Stimulated activated naive CD4-positive, alpha-beta T cell treated with Interleukin-2 at 50 U/mL for 16 hours (primary cell): Measurements from ENCODE around the gene EVPL.

Experiments
- DNase-seq: peaks from one replicate; lab custom pipeline; 2025; lab: John Stamatoyannopoulos, UW

Gene EVPL

GRCh38 chr17:76017481-76018339 is 9.4 kb downstream of the EVPL start:
- no peak for DNase-seq

DNA sequence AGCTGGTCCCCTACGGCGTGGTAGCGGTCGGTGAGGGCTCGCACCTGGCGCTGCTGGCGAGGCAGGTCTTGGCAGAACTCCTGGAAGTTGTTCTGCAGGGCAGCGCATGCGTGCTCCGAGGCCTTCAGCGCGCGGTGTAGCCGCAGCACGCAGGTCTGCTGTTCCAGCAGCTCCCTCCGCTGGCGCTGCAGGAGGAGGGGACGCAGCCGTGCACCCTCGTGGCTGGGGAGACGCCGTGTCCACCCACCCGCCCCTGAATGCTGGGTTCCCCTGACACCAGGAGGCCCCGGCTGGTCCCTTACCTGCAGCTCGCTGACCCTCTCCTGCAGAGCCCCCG is 12.2 kb downstream of the EVPL start:
- DNase-seq: no peak

DNA sequence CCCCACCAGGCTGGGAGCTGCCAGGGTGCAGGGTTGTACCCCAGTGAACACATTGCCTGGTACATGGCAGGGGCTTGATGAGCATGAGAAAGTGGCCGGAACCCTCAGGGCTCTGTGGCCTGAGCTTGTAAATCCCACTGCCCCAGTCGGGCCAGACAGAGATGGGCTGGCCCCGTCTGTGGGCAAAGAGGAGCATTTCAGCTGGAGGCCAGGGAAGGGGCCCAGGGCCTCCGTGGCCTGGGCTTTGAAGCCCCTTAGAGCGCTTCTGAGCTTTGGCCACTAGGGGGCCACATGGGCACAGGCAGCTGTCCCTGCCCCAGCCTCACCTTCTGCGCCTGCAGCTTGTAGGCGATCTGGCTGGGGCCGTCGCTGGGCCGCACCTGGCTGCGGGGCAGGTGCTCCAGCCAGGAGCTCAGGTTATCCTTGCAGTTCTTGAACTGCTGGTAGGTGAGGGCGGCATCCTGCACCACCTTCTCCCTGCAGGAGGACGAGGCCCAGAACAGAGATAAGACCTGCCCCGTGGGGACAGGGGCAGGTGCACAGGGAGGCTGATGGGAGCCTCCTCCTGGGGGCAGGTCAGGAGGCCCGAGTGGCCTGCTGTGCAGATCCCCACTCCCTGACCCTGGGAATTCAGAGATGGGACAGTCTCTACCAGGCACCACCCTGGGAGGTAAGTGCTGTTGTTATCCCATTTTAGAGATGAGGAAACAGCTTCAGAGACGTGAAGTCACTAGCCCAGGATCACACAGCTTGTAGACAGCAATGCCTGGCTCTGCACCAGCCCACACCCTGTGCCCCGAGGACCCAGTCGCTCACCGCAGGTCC is 12.8 kb downstream of the EVPL start:
- DNase-seq: peak; percentile 69

- no peak for DNase-seq
Measured at GRCh38 chr17:76013377-76013932, 13.7 kb downstream of the EVPL start.

DNA sequence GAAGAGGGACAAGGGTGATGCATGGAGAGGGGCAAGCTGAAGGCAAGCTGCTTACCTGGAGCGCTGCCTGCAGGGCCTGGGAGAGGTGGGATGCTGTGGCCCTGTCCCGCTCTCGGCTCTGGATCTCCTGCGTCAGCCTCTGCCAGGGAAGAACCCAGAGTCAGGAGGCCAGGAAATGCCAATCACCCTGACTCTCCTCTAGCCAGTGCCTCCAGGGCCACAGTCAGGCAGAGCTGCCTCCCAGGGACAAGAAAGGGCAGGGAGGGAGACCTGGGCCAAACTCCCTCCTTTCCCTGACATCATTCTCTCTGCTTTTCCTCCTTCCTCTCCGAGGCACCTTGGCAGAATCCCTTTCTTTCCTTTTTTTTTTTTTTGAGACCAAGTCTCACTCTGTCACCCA is 15.2 kb downstream of the EVPL start:
- DNase-seq: no peak

GRCh38 chr17:76009969-76010661 is 17.0 kb downstream of the EVPL start:
- DNase-seq: no peak

DNA sequence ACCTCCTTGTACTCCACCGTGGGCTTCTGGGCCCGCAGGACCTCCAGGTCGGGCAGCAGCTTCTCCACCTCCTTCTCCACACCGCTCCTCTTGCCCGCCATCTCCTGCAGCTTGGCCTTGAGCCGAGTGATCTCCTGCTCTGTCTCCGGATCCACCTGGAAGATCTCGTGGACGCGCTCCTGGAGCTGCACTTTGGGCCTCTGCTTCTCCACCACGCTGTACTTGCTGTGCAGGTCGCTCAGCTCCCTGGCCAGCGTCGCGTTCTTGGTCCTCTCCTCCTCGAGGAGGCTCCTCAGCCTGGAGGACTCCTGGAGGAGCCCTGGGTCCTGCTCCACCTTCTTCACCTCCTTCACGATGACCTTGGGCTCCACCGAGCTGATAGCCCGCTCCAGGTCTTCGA is 17.7 kb downstream of the EVPL start:
- DNase-seq: no peak

GRCh38 chr17:76008630-76009425 is 18.3 kb downstream of the EVPL start:
- no peak for DNase-seq

DNA sequence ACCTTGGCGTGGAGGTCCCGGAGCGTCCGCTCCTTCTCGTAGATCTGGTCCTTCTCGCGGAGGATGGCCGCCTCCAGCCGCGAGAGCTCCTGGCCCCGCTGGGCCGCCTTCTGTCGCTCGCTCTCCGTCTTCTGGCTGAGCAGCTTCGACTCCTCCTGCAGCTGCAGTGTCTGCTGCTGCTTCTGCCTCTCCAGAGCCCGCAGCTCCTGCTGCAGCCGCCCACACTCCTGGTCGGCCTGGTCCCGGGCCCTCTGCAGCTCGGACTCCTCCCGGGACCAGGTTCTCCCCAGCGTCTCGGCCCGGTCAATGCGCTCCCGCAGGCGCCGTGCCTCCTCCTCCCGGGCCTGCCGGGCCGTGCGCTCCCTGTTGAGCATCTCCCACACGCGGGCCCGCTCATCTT is 18.9 kb downstream of the EVPL start:
- no peak for DNase-seq

GRCh38 chr17:76007850-76008165 is 19.3 kb downstream of the EVPL start:
- DNase-seq: no peak

DNA sequence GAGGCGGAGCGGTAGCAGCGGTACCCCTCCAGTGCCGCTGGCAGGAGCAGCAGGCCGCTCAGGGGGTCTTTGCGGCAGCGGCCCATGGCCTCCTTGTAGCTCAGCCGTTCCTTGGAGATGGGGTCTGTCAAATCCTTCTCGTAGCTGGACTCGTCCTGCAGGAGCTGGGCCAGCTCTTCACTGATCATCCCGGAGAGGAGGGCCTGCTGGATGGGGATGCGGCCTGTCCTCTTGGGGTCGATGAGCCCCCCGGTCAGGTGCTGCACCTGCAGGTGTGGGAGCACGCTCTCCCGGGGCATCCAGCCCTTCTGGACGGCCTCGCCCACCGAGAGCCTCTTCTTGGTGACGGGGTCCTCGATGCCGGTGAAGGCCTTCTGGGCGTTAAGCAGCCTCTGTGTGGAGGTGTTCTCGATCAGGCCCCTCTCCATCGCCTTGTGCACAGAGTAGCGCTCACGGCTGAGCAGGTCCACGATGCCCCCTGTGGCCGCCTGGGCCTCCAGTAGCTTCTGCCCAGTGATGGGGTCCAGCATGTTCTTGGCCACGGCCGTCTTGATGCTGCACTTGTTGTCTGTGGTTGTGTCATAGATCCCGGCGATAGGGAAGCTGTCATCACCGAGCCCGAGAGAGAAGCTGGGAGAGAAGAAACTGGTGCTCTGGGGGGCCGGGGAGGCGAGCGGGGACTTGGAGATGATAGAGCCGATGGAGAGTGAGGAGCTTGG is 19.8 kb downstream of the EVPL start:
- no peak for DNase-seq

- DNase-seq: peak; percentile 74
Measured at GRCh38 chr17:76005263-76006149, 21.6 kb downstream of the EVPL start.

- no peak for DNase-seq
Measured at GRCh38 chr17:76004750-76005262, 22.3 kb downstream of the EVPL start.

GRCh38 chr17:76003915-76004314 is 23.2 kb downstream of the EVPL start:
- no peak for DNase-seq

DNA sequence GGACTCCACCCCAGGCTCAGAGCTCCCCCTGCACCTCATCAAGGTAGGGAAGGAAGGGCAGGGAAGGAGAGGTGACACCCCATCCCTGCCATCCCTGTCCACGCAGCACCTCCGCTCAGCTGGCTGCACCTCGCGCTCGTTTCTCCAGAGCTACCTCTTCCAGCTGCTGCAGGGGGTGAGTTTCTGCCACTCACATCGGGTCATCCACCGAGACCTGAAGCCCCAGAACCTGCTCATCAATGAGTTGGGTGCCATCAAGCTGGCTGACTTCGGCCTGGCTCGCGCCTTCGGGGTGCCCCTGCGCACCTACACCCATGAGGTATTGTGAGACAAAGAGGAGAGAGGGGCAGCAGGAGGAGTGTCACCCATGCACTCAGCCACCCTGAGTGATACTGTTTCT is 25.0 kb downstream of the EVPL start:
- DNase-seq: no peak

DNA sequence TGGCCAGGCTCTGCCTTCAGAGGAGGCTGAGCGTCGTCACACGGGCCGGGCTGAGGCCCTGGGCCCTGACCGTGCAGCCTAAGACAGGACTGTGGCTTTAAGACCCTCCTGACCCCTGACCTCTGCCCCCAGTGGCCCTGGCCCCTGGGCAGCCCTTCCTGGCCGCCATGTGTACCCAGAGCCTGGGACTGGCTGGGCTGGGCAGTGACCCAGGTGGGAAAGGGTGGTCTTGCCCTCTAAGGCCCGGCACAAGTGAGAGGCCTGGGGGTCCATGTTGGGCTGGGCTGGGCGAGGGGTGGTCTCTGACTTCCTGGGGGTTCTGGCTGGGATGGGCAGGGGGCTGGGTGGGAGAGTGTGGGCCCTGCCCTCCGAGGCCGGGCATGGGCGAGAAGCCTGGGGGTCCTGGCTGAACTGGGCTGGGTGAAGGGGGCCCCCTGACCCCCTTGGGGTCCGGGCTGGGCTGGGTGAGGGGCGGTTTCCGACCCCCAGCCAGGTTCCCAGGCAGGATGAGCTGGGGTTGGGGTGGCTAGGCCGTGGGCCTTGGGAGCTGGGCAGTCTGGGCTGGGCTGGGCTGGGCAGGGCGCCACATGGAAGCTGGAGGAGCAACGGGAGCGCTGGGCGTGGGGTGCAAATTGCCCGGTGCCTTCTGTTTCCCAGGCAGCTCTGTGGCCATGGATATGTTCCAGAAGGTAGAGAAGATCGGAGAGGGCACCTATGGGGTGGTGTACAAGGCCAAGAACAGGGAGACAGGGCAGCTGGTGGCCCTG is 26.2 kb downstream of the EVPL start, which contains the start of gene CDK3:
Gene CDK3, plus strand, starts transcription at position 101 of the 767 bp plus-strand sequence. Its CDS starts 571 bp downstream, at position 672.
- DNase-seq: no peak

DNA sequence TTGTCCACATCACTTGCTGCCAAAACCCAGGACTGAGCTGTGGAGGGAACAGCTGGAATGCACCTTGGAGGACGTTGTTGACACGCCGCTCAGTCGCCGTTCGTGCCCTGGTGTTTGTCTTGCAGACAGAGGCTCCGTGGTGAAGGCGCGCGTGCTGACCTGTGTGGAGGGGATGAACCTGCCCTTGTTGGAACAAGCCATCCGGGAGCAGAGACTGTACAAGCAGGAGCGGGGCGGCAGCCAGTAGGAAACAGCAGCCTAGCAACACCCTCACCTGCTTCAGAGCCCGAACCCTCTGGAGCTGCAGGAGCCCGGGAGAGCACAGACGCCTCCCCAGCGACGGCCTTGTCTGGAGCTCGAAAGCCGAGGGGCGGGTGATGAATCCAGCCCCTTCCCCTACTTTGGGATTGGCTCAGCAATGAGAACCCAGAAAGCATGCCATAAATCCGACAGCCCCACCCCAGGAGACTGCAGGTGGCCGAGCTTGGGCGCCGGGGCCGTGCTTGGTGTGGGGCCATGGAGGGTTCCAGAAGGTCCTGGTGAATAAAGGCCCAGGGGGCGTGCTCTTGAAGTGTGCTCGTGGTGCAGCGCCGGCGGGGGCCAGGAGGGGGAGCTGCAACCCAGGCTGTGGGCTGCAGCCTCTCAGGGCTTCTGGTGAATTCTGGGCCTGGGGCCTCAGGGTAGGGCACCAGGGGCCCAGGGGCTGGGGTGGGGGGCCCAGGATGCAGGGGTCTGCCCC is 26.9 kb downstream of the EVPL start:
- peak; percentile 41 for DNase-seq

- no peak for DNase-seq
Measured at GRCh38 chr17:75998327-75998795, 28.7 kb downstream of the EVPL start.
